OCI-LY3 (cell line): ENCODE measurements around the gene EEA1.

Source experiments
- EZH2phosphoT487 ChIP-seq: fragments of 200-600 bp; shearing (Covaris generic); IDR thresholded peaks from 2 replicates; pipeline ENCODE4 v1.6.1; 2018; ENCODE audit warnings: antibody characterized with exemption, mixed run types, low read depth
- TF ChIP-seq, protein P1 (sequence below): fragments of 200-600, 300-600 bp; sonication (generic); IDR thresholded peaks from 2 replicates; pipeline ENCODE4 v1.5.1; 2014; ENCODE audit warnings: antibody characterized with exemption, low read length, low read depth

DNA sequence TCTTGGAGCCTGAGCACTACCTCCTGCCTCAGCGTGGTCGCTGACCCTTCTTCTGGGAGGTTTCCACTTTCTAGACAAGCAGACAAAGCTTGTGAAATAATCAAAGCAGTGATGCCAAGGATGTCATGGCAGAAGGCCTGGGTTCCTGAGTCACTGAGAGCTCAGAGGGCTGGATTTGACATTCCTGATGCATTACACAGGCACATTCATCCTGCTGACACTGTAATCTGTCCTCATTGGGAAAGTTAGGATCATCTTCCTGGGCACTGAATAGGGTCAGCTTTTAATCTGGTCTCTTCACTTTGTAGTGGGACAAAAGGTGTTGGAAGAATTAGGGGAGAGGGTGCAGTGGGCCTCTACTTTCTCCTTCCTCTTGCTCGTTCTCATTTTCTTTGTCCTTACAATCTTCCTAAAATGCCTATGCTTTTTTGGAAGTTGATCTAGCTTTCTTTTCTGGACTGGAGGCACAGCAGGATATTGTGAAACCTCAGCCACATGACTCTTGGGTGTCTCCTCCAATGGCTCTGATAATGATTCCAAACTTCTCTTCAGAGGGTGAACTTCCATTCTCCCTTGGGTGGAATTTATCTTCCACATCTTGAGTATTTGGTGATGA is 29.6 kb downstream of the EEA1 start:
- TF ChIP-seq, protein P1, sequence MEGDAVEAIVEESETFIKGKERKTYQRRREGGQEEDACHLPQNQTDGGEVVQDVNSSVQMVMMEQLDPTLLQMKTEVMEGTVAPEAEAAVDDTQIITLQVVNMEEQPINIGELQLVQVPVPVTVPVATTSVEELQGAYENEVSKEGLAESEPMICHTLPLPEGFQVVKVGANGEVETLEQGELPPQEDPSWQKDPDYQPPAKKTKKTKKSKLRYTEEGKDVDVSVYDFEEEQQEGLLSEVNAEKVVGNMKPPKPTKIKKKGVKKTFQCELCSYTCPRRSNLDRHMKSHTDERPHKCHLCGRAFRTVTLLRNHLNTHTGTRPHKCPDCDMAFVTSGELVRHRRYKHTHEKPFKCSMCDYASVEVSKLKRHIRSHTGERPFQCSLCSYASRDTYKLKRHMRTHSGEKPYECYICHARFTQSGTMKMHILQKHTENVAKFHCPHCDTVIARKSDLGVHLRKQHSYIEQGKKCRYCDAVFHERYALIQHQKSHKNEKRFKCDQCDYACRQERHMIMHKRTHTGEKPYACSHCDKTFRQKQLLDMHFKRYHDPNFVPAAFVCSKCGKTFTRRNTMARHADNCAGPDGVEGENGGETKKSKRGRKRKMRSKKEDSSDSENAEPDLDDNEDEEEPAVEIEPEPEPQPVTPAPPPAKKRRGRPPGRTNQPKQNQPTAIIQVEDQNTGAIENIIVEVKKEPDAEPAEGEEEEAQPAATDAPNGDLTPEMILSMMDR, result no peak
- no peak for TF ChIP-seq EZH2phosphoT487
